Peyer's patch (tissue), 4 donors: ENCODE measurements around the gene GNAL.

Experiments
- CTCF ChIP-seq, 6 experiments: fragments of 450-650 bp in 4 of 6; fragments of 200-600 bp in 2 of 6; sonication (generic) in 1 of 6; IDR thresholded peaks; one replicate each; pipeline ENCODE4 v1.5.1; 2017 to 2019; ENCODE audit warnings: antibody characterized with exemption in 6 of 6, mild to moderate bottlenecking in 3 of 6, moderate library complexity in 1 of 6
- POLR2A ChIP-seq, 2 donors: fragments of 450-650 bp; IDR thresholded peaks; one replicate each; pipeline ENCODE4 v1.5.1; 2017; ENCODE audit warnings: antibody characterized with exemption in 2 of 2, mild to moderate bottlenecking in 2 of 2, moderate library complexity in 2 of 2

- no peak for TF ChIP-seq POLR2A (IDR thresholded peaks at IDR 0.05)
- TF ChIP-seq CTCF (IDR thresholded peaks at IDR 0.05), result no peak
Observed at GRCh38 chr18:11883153-11883552, 194.1 kb downstream of the GNAL start.
